BLaER1 treated with 17β-estradiol and CSF1 and Interleukin-3, amounts not matched to agents 10 nM and 100 nM (cell line): ENCODE data around the gene SEL1L2.
A peak's percentile ranks its signal among the peaks of the same experiment; 100 is the strongest.

ENCODE experiments used
- H3K27ac ChIP-seq, 11 experiments: shearing (Covaris generic); formaldehyde crosslinking; 2 replicates each; pipeline ENCODE4 v1.8.1; 2022
- H3K27me3 ChIP-seq, 11 experiments: shearing (Covaris generic); formaldehyde crosslinking; 2 replicates each; pipeline ENCODE4 v1.8.1; 2022
- H3K36me3 ChIP-seq, 11 experiments: shearing (Covaris generic); formaldehyde crosslinking; 2 replicates each; pipeline ENCODE4 v1.8.1; 2022
- H3K4me1 ChIP-seq, 10 experiments: shearing (Covaris generic); formaldehyde crosslinking; 2 replicates each; pipeline ENCODE4 v1.8.1; 2022
- H3K4me2 ChIP-seq, 11 experiments: shearing (Covaris generic); formaldehyde crosslinking; 2 replicates each; pipeline ENCODE4 v1.8.1; 2022
- H3K4me3 ChIP-seq, 10 experiments: shearing (Covaris generic); formaldehyde crosslinking; 2 replicates each; pipeline ENCODE4 v1.8.1; 2022
- H3K9ac ChIP-seq, 11 experiments: shearing (Covaris generic); formaldehyde crosslinking; 2 replicates each; pipeline ENCODE4 v1.8.1; 2022
- H3K9me3 ChIP-seq, 11 experiments: shearing (Covaris generic); formaldehyde crosslinking; replicated peaks in 1 of 11; 2 replicates each; pipeline ENCODE4 v1.8.1; 2022
- H4K20me1 ChIP-seq, 11 experiments: shearing (Covaris generic); formaldehyde crosslinking; 2 replicates each; pipeline ENCODE4 v1.8.1; 2022
- Cebpa-rat ChIP-seq, 11 experiments: shearing (Covaris generic); IDR thresholded peaks; 2 replicates each; pipeline ENCODE4 v1.8.1; 2022

The SEL1L2 gene

GRCh38 chr20:13878566-13878965 lies 111.8 kb downstream of the SEL1L2 start:
- no peak overlapping the region for H3K27ac ChIP-seq
- no peaks in the 10 kb centered on the region for H3K4me1 ChIP-seq
- H3K27me3 ChIP-seq: no peaks in the 10 kb centered on the region
- H3K36me3 ChIP-seq: no peaks in the 10 kb centered on the region
- no peak overlapping the region for H3K4me2 ChIP-seq
- no peak for TF ChIP-seq Cebpa-rat (IDR thresholded peaks at IDR 0.05)
- no peaks in the 10 kb centered on the region; a peak in 1 of 22 replicates for H4K20me1 ChIP-seq
- H3K9me3 ChIP-seq: no peaks in the 10 kb centered on the region
- no peak overlapping the region for H3K9ac ChIP-seq
- H3K4me3 ChIP-seq: no peak overlapping the region

- Histone ChIP-seq H3K9ac (no peak overlapping the region), H3K36me3 (no peaks in the 10 kb centered on the region), H3K4me3 (no peak overlapping the region), H3K9me3 (no peaks in the 10 kb centered on the region), H4K20me1 (no peaks in the 10 kb centered on the region), H3K27ac (no peak overlapping the region), H3K27me3 (no peaks in the 10 kb centered on the region), H3K4me1 (no peaks in the 10 kb centered on the region), H3K4me2 (no peak overlapping the region)
- TF ChIP-seq Cebpa-rat (IDR thresholded peaks at IDR 0.05): no peak
Observed at GRCh38 chr20:13877793-13878192, 112.6 kb downstream of the SEL1L2 start.

- Histone ChIP-seq H3K4me1 (no peaks in the 10 kb centered on the region), H3K27me3 (no peaks in the 10 kb centered on the region), H3K4me3 (no peak overlapping the region), H3K9ac (no peak overlapping the region), H4K20me1 (no peaks in the 10 kb centered on the region), H3K36me3 (no peaks in the 10 kb centered on the region), H3K9me3 (peaks cover 0 to 6% (median 0%) of the 10 kb centered on the region in 11 experiments; a peak in 2 of 22 replicates), H3K4me2 (no peak overlapping the region), H3K27ac (no peak overlapping the region)
- no peak for TF ChIP-seq Cebpa-rat (IDR thresholded peaks at IDR 0.05)
Observed at GRCh38 chr20:13875265-13875811, 115.1 kb downstream of the SEL1L2 start.

- Histone ChIP-seq H3K27ac (no peak overlapping the region), H3K4me1 (no peaks in the 10 kb centered on the region), H3K4me2 (no peak overlapping the region), H3K4me3 (no peak overlapping the region), H3K9me3 (peaks cover 0 to 6% (median 0%) of the 10 kb centered on the region in 11 experiments; a peak in 2 of 22 replicates), H3K27me3 (no peaks in the 10 kb centered on the region), H3K9ac (no peak overlapping the region), H4K20me1 (no peaks in the 10 kb centered on the region), H3K36me3 (no peaks in the 10 kb centered on the region)
- no peak for TF ChIP-seq Cebpa-rat (IDR thresholded peaks at IDR 0.05)
Observed at GRCh38 chr20:13874394-13875157, 115.8 kb downstream of the SEL1L2 start.

- no peak overlapping the region for H3K4me2 ChIP-seq
- no peak overlapping the region for H3K4me3 ChIP-seq
Observed at GRCh38 chr20:13873831-13874230, 116.6 kb downstream of the SEL1L2 start.

GRCh38 chr20:13870170-13870748 lies 120.2 kb downstream of the SEL1L2 start:
- Histone ChIP-seq H3K36me3 (no peaks in the 10 kb centered on the region), H3K9ac (no peak overlapping the region)
- no peak for TF ChIP-seq Cebpa-rat (IDR thresholded peaks at IDR 0.05)

More at GRCh38 chr20:13873831-13874230, 116.6 kb downstream of the SEL1L2 start:
- H3K4me1 ChIP-seq: no peaks in the 10 kb centered on the region
- no peaks in the 10 kb centered on the region for H4K20me1 ChIP-seq
- H3K27me3 ChIP-seq: no peaks in the 10 kb centered on the region
- no peak for TF ChIP-seq Cebpa-rat (IDR thresholded peaks at IDR 0.05)
- no peak overlapping the region for H3K9ac ChIP-seq
- H3K27ac ChIP-seq: no peak overlapping the region
- H3K36me3 ChIP-seq: no peaks in the 10 kb centered on the region
- H3K9me3 ChIP-seq: peaks cover 0 to 6% (median 0%) of the 10 kb centered on the region in 11 experiments; a peak in 2 of 22 replicates

GRCh38 chr20:13868331-13868730 lies 122.1 kb downstream of the SEL1L2 start:
- no peak overlapping the region for H3K9ac ChIP-seq
- H3K4me1 ChIP-seq: peaks cover 0 to 13% (median 0%) of the 10 kb centered on the region in 10 experiments; a peak in 4 of 20 replicates
- peaks cover 0 to 6% (median 0%) of the 10 kb centered on the region in 11 experiments; a peak in 2 of 22 replicates for H3K9me3 ChIP-seq
- no peaks in the 10 kb centered on the region for H3K36me3 ChIP-seq
- no peak overlapping the region for H3K4me3 ChIP-seq
- TF ChIP-seq Cebpa-rat (IDR thresholded peaks at IDR 0.05): no peak
- H4K20me1 ChIP-seq: no peaks in the 10 kb centered on the region
- H3K27ac ChIP-seq: no peak overlapping the region
- H3K4me2 ChIP-seq: no peak overlapping the region
- H3K27me3 ChIP-seq: no peaks in the 10 kb centered on the region

More at GRCh38 chr20:13870170-13870748, 120.2 kb downstream of the SEL1L2 start:
- Histone ChIP-seq H3K27me3 (no peaks in the 10 kb centered on the region), H3K27ac (no peak overlapping the region), H4K20me1 (no peaks in the 10 kb centered on the region), H3K9me3 (peaks cover 0 to 6% (median 0%) of the 10 kb centered on the region in 11 experiments; a peak in 2 of 22 replicates), H3K4me3 (no peak overlapping the region), H3K4me1 (peaks cover 0 to 13% (median 0%) of the 10 kb centered on the region in 10 experiments; a peak in 4 of 20 replicates), H3K4me2 (no peak overlapping the region)

GRCh38 chr20:13865791-13866351 lies 124.5 kb downstream of the SEL1L2 start:
- no peak overlapping the region for H3K9ac ChIP-seq
- H3K4me1 ChIP-seq: peaks cover 0 to 13% (median 0%) of the 10 kb centered on the region in 10 experiments; a peak in 4 of 20 replicates
- H3K4me3 ChIP-seq: no peak overlapping the region
- H4K20me1 ChIP-seq: no peaks in the 10 kb centered on the region
- no peaks in the 10 kb centered on the region for H3K9me3 ChIP-seq
- peak overlapping the region in 1 of 11 experiments; percentile 19; a peak in 2 of 22 replicates for H3K4me2 ChIP-seq
- no peak for TF ChIP-seq Cebpa-rat (IDR thresholded peaks at IDR 0.05)
- H3K27ac ChIP-seq: no peak overlapping the region
- no peaks in the 10 kb centered on the region for H3K36me3 ChIP-seq
- H3K27me3 ChIP-seq: no peaks in the 10 kb centered on the region

GRCh38 chr20:13865156-13865555 lies 125.3 kb downstream of the SEL1L2 start:
- no peak for TF ChIP-seq Cebpa-rat (IDR thresholded peaks at IDR 0.05)
- Histone ChIP-seq H3K27me3 (no peaks in the 10 kb centered on the region), H3K9ac (no peak overlapping the region), H3K4me2 (no peak overlapping the region), H3K36me3 (no peaks in the 10 kb centered on the region), H4K20me1 (no peaks in the 10 kb centered on the region), H3K27ac (no peak overlapping the region), H3K4me1 (peaks cover 0 to 13% (median 0%) of the 10 kb centered on the region in 10 experiments; a peak in 4 of 20 replicates), H3K9me3 (no peaks in the 10 kb centered on the region), H3K4me3 (no peak overlapping the region)
